Endodermal cell (in vitro differentiated cells): ENCODE data around the gene FILIP1L. TPM values are rescaled to one million over a fixed set of nuclear protein-coding genes. Genes with fewer than 3 reads are reported as not detected.

Experiments
- DNase-seq: peaks from one replicate; pipeline ENCODE4 v3.0.0-alpha.2; 2017
- H3K27ac ChIP-seq: 2 replicates; pipeline ENCODE4 v1.5.1; 2013; ENCODE audit warnings: mild to moderate bottlenecking, low read depth, low read length, moderate library complexity
- H3K27me3 ChIP-seq: 2 replicates; pipeline ENCODE4 v1.6.1; 2013; ENCODE audit warnings: mild to moderate bottlenecking, low read length, moderate library complexity; ENCODE audit not compliant: insufficient read depth, control insufficient read depth, poor library complexity, severe bottlenecking
- H3K36me3 ChIP-seq: 2 replicates; pipeline ENCODE4 v1.7.0; 2013; ENCODE audit warnings: mild to moderate bottlenecking, low read length, moderate library complexity; ENCODE audit not compliant: control insufficient read depth, insufficient read depth
- H3K4me1 ChIP-seq: one replicate; pipeline ENCODE4 v1.7.0; 2013; ENCODE audit warnings: low read length; ENCODE audit not compliant: control insufficient read depth, insufficient read depth
- H3K4me3 ChIP-seq: 2 replicates; pipeline ENCODE4 v1.5.1; 2013; ENCODE audit warnings: mild to moderate bottlenecking, low read length, moderate library complexity
- H3K9ac ChIP-seq: 2 replicates; pipeline ENCODE4 v1.6.1; 2013; ENCODE audit warnings: mild to moderate bottlenecking, low read length, moderate library complexity; ENCODE audit not compliant: poor library complexity, severe bottlenecking; ENCODE audit errors: extremely low read depth
- H3K9me3 ChIP-seq: 2 replicates; pipeline ENCODE4 v1.6.1; 2013; ENCODE audit warnings: mild to moderate bottlenecking, low read length, moderate library complexity; ENCODE audit not compliant: control insufficient read depth
- H3K27ac Mint-ChIP-seq: 2 replicates; pipeline ENCODE4 v1.8.0; 2020; ENCODE audit warnings: mixed read lengths
- H3K27me3 Mint-ChIP-seq: 2 replicates; pipeline ENCODE4 v1.8.0; 2021; ENCODE audit warnings: mild to moderate bottlenecking, mixed read lengths; ENCODE audit not compliant: insufficient read depth
- H3K36me3 Mint-ChIP-seq: 2 replicates; pipeline ENCODE4 v1.8.0; 2020; ENCODE audit warnings: low read depth, mixed read lengths
- H3K4me1 Mint-ChIP-seq: 2 replicates; pipeline ENCODE4 v1.8.0; 2020; ENCODE audit warnings: mixed read lengths
- H3K4me3 Mint-ChIP-seq: 2 replicates; pipeline ENCODE4 v1.8.0; 2020; ENCODE audit warnings: mild to moderate bottlenecking, moderate library complexity, mixed read lengths
- H3K9me3 Mint-ChIP-seq: 2 replicates; pipeline ENCODE4 v1.8.0; 2020; ENCODE audit warnings: mild to moderate bottlenecking, mixed read lengths
- CTCF ChIP-seq: fragments of 200-600 bp; sonication (generic); conservative IDR thresholded peaks from 2 replicates; pipeline ENCODE4 v1.5.0; 2021; ENCODE audit warnings: antibody characterized with exemption, mild to moderate bottlenecking
- WGBS, 2 experiments: methylation state at CpG; one replicate each; pipeline versions ENCODE4 v1.1.5 to v1.1.7; 2013; ENCODE audit warnings: missing lambda C conversion rate in 2 of 2, mixed read lengths in 1 of 2; ENCODE audit not compliant: insufficient coverage in 1 of 2, insufficient read length in 1 of 2; 5-methylcytosine and 5-hydroxymethylcytosine counted together
- total RNA-seq, 2 donors: library from RNA; stranded (reverse); fragmentation: NEBNext Ultra II Directional in 1 of 2; extraction: Animal tissue kit (Norgen Biotek cat#: 25700) in 1 of 2; gene quantifications; 2 replicates in 1 of 2; 3 replicates in 1 of 2; pipeline ENCODE4 v1.2.1, GENCODE V29; 2021

The FILIP1L gene
- total RNA-seq, 2 donors from 2014 or later: 0.84 to 2.5 TPM

GRCh38 chr3:99850608-99851007 lies 263.7 kb downstream of the FILIP1L start:
- no peaks in the 10 kb centered on the region for H3K9me3 Mint-ChIP-seq
- WGBS, 2 experiments: 90 to 92% methylated on average over 3 to 6 of the region's 6 CpGs
- H3K4me3 Mint-ChIP-seq: no peak overlapping the region

DNA sequence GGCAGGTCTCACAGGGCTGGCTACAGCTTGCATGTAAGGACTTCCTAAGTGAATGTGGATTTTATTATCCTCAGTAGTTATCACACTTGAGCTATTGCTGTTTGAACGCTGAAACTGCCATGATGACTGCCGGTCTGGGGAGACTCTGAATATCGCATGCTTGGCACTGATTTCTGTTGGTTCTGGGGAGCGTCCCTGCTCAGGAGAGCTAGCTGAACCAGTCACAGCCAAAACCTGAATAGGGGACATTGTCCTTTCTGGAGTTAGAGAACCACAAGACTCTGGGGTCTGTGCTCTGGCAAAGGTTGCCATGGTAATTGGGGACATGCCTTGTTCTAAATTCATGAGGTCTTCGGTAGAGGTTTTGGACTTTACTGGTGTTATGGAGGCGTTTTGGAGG lies 265.9 kb downstream of the FILIP1L start:
- H3K9me3 Mint-ChIP-seq: no peaks in the 10 kb centered on the region
- no peak overlapping the region for H3K27ac Mint-ChIP-seq
- peaks cover 10% of the 10 kb centered on the region for H3K4me1 Mint-ChIP-seq

More at GRCh38 chr3:99850608-99851007, 263.7 kb downstream of the FILIP1L start:
- H3K4me1 ChIP-seq: no peaks in the 10 kb centered on the region
- H3K9ac ChIP-seq: no peak overlapping the region
- no peaks in the 10 kb centered on the region for H3K36me3 ChIP-seq
- H3K9me3 ChIP-seq: no peaks in the 10 kb centered on the region
- Mint-ChIP-seq H3K4me1 (peaks cover 6% of the 10 kb centered on the region), H3K27ac (no peak overlapping the region), H3K27me3 (no peaks in the 10 kb centered on the region), H3K36me3 (no peaks in the 10 kb centered on the region)
- TF ChIP-seq CTCF: no peak
- no peak overlapping the region for H3K27ac ChIP-seq
- H3K4me3 ChIP-seq: no peak overlapping the region
- no peak for DNase-seq
- H3K27me3 ChIP-seq: no peaks in the 10 kb centered on the region

GRCh38 chr3:99846477-99847160 lies 267.7 kb downstream of the FILIP1L start:
- Histone ChIP-seq H3K36me3 (no peaks in the 10 kb centered on the region), H3K9ac (no peak overlapping the region), H3K9me3 (no peaks in the 10 kb centered on the region), H3K4me1 (no peaks in the 10 kb centered on the region), H3K4me3 (no peak overlapping the region), H3K27ac (no peak overlapping the region), H3K27me3 (no peaks in the 10 kb centered on the region)
- TF ChIP-seq CTCF: no peak
- no peaks in the 10 kb centered on the region for H3K27me3 Mint-ChIP-seq
- no peaks in the 10 kb centered on the region for H3K36me3 Mint-ChIP-seq
- no peaks in the 10 kb centered on the region for H3K9me3 Mint-ChIP-seq
- DNase-seq: no peak
- H3K27ac Mint-ChIP-seq: no peak overlapping the region
- H3K4me1 Mint-ChIP-seq: peaks cover 10% of the 10 kb centered on the region
- H3K4me3 Mint-ChIP-seq: no peak overlapping the region
- 83 to 90% methylated on average over 2 to 6 of the region's 6 CpGs for WGBS, 2 experiments

More for the DNA sequence above, 265.9 kb downstream of the FILIP1L start:
- H3K36me3 Mint-ChIP-seq: no peaks in the 10 kb centered on the region
- DNase-seq: no peak
- Histone ChIP-seq H3K9ac (no peak overlapping the region), H3K4me3 (no peak overlapping the region), H3K9me3 (no peaks in the 10 kb centered on the region), H3K4me1 (no peaks in the 10 kb centered on the region), H3K27ac (no peak overlapping the region), H3K36me3 (no peaks in the 10 kb centered on the region), H3K27me3 (no peaks in the 10 kb centered on the region)
- H3K4me3 Mint-ChIP-seq: no peak overlapping the region
- no peaks in the 10 kb centered on the region for H3K27me3 Mint-ChIP-seq
- TF ChIP-seq CTCF: no peak
- 93 to 97% methylated on average over 5 to 6 of the region's 6 CpGs for WGBS, 2 experiments
